GM12801 (cell line): ENCODE measurements around the gene SKIC2.

Experiments used
- TF ChIP-seq, protein P1 (sequence below): IDR thresholded peaks from one replicate; pipeline ENCODE4 v1.5.1; 2011; ENCODE audit warnings: control low read depth; ENCODE audit not compliant: insufficient read length; ENCODE audit errors: extremely low read depth

SKIC2 gene

DNA sequence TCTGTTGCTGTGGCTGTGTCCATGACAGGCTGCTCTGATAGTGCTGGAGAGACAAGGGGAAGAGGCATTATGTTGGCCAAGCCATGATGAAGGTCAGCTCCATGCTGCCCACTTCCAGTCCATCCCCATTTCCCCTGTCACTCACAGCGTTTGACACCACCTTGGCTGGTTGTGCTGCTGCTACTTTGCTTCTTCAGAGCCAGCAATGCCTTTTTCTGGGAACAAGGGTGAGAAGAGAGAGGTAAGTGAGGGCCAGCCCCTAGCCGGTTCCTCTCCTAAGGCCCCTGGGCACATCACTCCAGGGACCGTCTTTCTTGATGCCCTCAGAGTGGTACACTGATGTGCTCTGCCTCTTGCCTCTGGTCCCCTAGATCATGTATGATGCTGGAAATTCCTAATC lies 2.2 kb upstream of the SKIC2 start:
- TF ChIP-seq, protein P1, sequence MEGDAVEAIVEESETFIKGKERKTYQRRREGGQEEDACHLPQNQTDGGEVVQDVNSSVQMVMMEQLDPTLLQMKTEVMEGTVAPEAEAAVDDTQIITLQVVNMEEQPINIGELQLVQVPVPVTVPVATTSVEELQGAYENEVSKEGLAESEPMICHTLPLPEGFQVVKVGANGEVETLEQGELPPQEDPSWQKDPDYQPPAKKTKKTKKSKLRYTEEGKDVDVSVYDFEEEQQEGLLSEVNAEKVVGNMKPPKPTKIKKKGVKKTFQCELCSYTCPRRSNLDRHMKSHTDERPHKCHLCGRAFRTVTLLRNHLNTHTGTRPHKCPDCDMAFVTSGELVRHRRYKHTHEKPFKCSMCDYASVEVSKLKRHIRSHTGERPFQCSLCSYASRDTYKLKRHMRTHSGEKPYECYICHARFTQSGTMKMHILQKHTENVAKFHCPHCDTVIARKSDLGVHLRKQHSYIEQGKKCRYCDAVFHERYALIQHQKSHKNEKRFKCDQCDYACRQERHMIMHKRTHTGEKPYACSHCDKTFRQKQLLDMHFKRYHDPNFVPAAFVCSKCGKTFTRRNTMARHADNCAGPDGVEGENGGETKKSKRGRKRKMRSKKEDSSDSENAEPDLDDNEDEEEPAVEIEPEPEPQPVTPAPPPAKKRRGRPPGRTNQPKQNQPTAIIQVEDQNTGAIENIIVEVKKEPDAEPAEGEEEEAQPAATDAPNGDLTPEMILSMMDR, result no peak

GRCh38 chr6:31958412-31958740 lies 599 bp upstream of the SKIC2 start:
- TF ChIP-seq, protein P1, result no peak

DNA sequence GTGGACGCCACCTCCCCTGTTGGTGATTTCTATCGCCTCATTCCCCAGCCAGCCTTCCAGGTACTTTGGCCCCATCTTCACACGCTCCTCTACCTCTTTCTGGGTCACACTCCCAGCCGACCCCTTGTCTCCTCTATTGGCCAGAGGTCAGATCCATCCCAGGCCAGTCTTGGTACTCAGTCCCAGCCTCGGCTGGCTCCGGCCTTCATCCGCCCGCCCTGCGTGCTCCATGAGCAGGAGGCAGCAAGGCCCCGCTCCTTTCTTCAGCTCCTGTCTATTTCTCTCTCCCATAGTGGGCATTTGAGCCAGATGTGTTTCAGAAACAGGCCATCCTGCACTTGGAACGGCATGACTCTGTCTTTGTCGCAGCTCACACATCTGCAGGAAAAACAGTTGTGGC lies 2.6 kb downstream of the SKIC2 start:
- TF ChIP-seq, protein P1, result no peak

DNA sequence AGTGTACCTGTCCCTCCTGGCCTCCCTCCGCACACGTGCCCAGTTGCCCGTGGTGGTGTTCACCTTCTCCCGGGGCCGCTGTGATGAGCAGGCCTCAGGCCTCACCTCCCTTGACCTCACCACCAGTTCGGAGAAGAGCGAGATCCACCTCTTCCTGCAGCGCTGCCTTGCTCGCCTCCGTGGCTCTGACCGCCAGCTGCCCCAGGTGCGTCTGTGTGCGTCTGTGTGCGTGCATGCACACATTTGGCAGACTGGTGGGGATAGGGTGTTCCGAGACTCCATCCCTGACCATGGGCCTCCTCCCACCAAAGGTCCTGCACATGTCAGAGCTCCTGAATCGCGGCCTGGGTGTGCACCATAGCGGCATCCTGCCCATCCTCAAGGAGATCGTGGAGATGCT lies 4.9 kb downstream of the SKIC2 start:
- TF ChIP-seq, protein P1, result no peak

- TF ChIP-seq, protein P1, result no peak
These were observed 6.7 kb downstream of the SKIC2 start for GRCh38 chr6:31965700-31966099.

GRCh38 chr6:31966506-31966905 lies 7.5 kb downstream of the SKIC2 start:
- TF ChIP-seq, protein P1, result no peak

DNA sequence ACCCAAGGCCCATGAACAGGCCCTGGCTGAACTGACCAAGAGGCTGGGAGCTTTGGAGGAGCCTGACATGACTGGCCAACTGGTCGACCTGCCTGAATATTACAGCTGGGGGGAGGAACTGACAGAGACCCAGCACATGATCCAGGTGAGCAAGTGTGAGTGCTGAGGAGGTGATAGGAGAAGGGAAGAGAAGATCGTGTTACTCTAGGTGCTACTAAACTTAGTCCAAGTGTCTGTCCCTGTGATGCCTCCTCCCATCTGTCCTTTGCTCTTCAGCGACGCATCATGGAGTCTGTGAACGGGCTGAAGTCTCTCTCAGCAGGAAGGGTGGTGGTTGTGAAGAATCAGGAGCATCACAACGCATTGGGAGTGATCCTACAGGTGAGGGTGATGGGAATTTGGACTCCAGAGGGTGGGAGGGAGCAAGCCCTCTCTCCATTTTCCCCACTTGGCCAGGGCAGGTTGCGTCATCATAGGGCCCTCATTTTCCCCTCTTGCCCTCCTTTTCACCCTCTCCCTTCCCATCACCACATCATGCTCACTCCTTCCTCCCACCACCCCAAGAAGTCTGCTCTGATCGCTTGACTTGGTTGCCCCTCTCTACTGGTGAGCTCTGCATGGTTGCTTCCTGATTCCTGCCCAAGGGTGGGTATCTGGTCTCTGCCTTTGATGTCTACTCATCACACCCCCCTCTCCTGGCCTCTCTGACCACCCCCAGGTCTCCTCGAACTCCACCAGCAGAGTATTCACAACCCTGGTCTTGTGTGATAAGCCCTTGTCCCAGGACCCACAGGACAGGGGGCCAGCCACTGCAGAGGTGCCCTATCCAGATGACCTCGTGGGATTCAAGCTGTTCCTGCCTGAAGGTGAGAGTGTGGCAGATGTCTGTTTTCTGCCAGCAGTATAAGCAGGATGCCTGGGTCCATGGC lies 8.3 kb downstream of the SKIC2 start:
- TF ChIP-seq, protein P1, result no peak
